Mesenchymal stem cell (in vitro differentiated cells and primary cell): ENCODE measurements around the gene CIB2.

Experiments
- DNase-seq: peaks from one replicate; pipeline ENCODE4 v3.0.0-alpha.2; 2013
- H2AFZ ChIP-seq: one replicate; pipeline ENCODE4 v1.6.1; 2013; ENCODE audit warnings: low read depth, mild to moderate bottlenecking, control low read depth, inconsistent platforms, low read length, moderate library complexity
- H2AK5ac ChIP-seq: 2 replicates; pipeline ENCODE4 v1.6.1; 2013; ENCODE audit warnings: low read length, moderate library complexity, mild to moderate bottlenecking, inconsistent platforms; ENCODE audit not compliant: severe bottlenecking
- H2BK120ac ChIP-seq: one replicate; pipeline ENCODE4 v1.6.1; 2013; ENCODE audit warnings: low read depth, mild to moderate bottlenecking, inconsistent platforms, low read length, moderate library complexity
- H2BK12ac ChIP-seq, 2 experiments: one replicate each; pipeline ENCODE4 v1.6.1; 2013; ENCODE audit warnings: inconsistent platforms in 2 of 2, low read length in 2 of 2, mild to moderate bottlenecking in 2 of 2, moderate library complexity in 2 of 2, control low read depth in 1 of 2
- H2BK15ac ChIP-seq: one replicate; pipeline ENCODE4 v1.6.1; 2013; ENCODE audit warnings: mild to moderate bottlenecking, low read depth, inconsistent platforms; ENCODE audit not compliant: poor library complexity, severe bottlenecking
- H2BK5ac ChIP-seq: 2 replicates; pipeline ENCODE4 v1.6.1; 2013; ENCODE audit warnings: low read depth, mild to moderate bottlenecking, low read length, control low read depth, inconsistent platforms; ENCODE audit not compliant: poor library complexity, severe bottlenecking
- H3K14ac ChIP-seq, 2 experiments: one replicate each; pipeline ENCODE4 v1.6.1; 2013; ENCODE audit warnings: inconsistent platforms in 2 of 2, low read length in 2 of 2, control low read depth in 1 of 2, mild to moderate bottlenecking in 1 of 2, moderate library complexity in 1 of 2
- H3K18ac ChIP-seq, 2 experiments: one replicate each; pipeline ENCODE4 v1.6.1; 2013; ENCODE audit warnings: inconsistent platforms in 2 of 2, low read length in 2 of 2, control low read depth in 1 of 2, low read depth in 1 of 2, mild to moderate bottlenecking in 1 of 2
- H3K23ac ChIP-seq, 2 experiments: one replicate each; pipeline ENCODE4 v1.6.1; 2013; ENCODE audit warnings: inconsistent platforms in 2 of 2, low read length in 2 of 2, mild to moderate bottlenecking in 2 of 2, moderate library complexity in 2 of 2, control low read depth in 1 of 2
- H3K27ac ChIP-seq: 2 replicates; pipeline ENCODE4 v1.5.1; 2013; ENCODE audit warnings: mild to moderate bottlenecking, moderate library complexity, low read length, control low read depth, inconsistent platforms; ENCODE audit not compliant: poor library complexity, severe bottlenecking
- H3K27me3 ChIP-seq, 2 experiments: 2 replicates each; pipeline versions ENCODE4 v1.6.1 to v1.7.0; 2013; ENCODE audit warnings: low read length in 2 of 2, mild to moderate bottlenecking in 2 of 2, moderate library complexity in 2 of 2, control low read depth in 1 of 2, inconsistent platforms in 1 of 2; ENCODE audit not compliant: control insufficient read depth in 1 of 2, insufficient read depth in 1 of 2
- H3K36me3 ChIP-seq, 2 experiments: 2 replicates each; pipeline versions ENCODE4 v1.6.1 to v1.7.0; 2013; ENCODE audit warnings: low read length in 2 of 2, control low read depth in 1 of 2, inconsistent platforms in 1 of 2, low read depth in 1 of 2, mild to moderate bottlenecking in 1 of 2; ENCODE audit not compliant: insufficient read depth in 2 of 2, control insufficient read depth in 1 of 2
- H3K4ac ChIP-seq, 2 experiments: one replicate each; pipeline ENCODE4 v1.6.1; 2013; ENCODE audit warnings: inconsistent platforms in 2 of 2, low read length in 2 of 2, mild to moderate bottlenecking in 2 of 2, moderate library complexity in 2 of 2, control low read depth in 1 of 2, low read depth in 1 of 2
- H3K4me1 ChIP-seq: 2 replicates; pipeline ENCODE4 v1.6.1; 2013; ENCODE audit warnings: low read depth, low read length, control low read depth; ENCODE audit not compliant: control insufficient read depth, insufficient read depth
- H3K4me2 ChIP-seq: 2 replicates; pipeline ENCODE4 v1.6.1; 2013; ENCODE audit warnings: low read length, mild to moderate bottlenecking, inconsistent platforms; ENCODE audit not compliant: poor library complexity, severe bottlenecking
- H3K4me3 ChIP-seq, 2 experiments: 2 replicates each; pipeline versions ENCODE4 v1.5.1 to v1.7.0; 2013; ENCODE audit warnings: low read length in 2 of 2, mild to moderate bottlenecking in 2 of 2, control low read depth in 1 of 2, low read depth in 1 of 2; ENCODE audit not compliant: insufficient read depth in 1 of 2
- H3K79me1 ChIP-seq: replicated peaks from 2 replicates; pipeline ENCODE4 v1.6.1; 2013; ENCODE audit warnings: mild to moderate bottlenecking, control low read depth, low read length, inconsistent platforms; ENCODE audit not compliant: poor library complexity, severe bottlenecking
- H3K9ac ChIP-seq: 2 replicates; pipeline ENCODE4 v1.7.0; 2013; ENCODE audit warnings: mild to moderate bottlenecking, low read length, moderate library complexity
- H3K9me3 ChIP-seq: 2 replicates; pipeline ENCODE4 v1.7.0; 2013; ENCODE audit warnings: mild to moderate bottlenecking, low read length; ENCODE audit not compliant: control insufficient read depth
- H4K8ac ChIP-seq: one replicate; pipeline ENCODE4 v1.6.1; 2013; ENCODE audit warnings: inconsistent platforms, mild to moderate bottlenecking, low read length, moderate library complexity
- H4K91ac ChIP-seq: one replicate; pipeline ENCODE4 v1.6.1; 2013; ENCODE audit warnings: mild to moderate bottlenecking, low read length, inconsistent platforms
- WGBS: methylation state at CpG from one replicate; pipeline ENCODE4 v1.1.7; 2013; ENCODE audit warnings: mixed read lengths; 5-methylcytosine and 5-hydroxymethylcytosine counted together

Gene CIB2

GRCh38 chr15:78146425-78147154 is 15.3 kb upstream of the CIB2 start:
- no peak overlapping the region for H3K18ac ChIP-seq
- no peak overlapping the region for H3K9ac ChIP-seq
- H3K23ac ChIP-seq = no peak overlapping the region
- H4K91ac ChIP-seq = no peak overlapping the region
- H3K27me3 ChIP-seq = no peaks in the 10 kb centered on the region
- no peak overlapping the region for H2BK120ac ChIP-seq
- no peak overlapping the region for H2AFZ ChIP-seq
- no peak overlapping the region for H2AK5ac ChIP-seq
- H2BK15ac ChIP-seq = no peak overlapping the region
- peaks cover 10% of the 10 kb centered on the region for H3K79me1 ChIP-seq
- no peak overlapping the region for H2BK12ac ChIP-seq
- H3K4me3 ChIP-seq = no peak overlapping the region
- no peaks in the 10 kb centered on the region for H3K9me3 ChIP-seq
- peaks cover 5% of the 10 kb centered on the region for H3K4me1 ChIP-seq
- WGBS = 94% methylated on average over 4 of the region's 4 CpGs
- no peak overlapping the region for H4K8ac ChIP-seq
- H3K14ac ChIP-seq = no peak overlapping the region
- no peak overlapping the region for H3K27ac ChIP-seq
- no peak for DNase-seq
- H3K4ac ChIP-seq = no peak overlapping the region
- no peak overlapping the region for H3K4me2 ChIP-seq
- no peak overlapping the region for H2BK5ac ChIP-seq
- H3K36me3 ChIP-seq = no peaks in the 10 kb centered on the region

- no peak overlapping the region for H3K18ac ChIP-seq
- no peak overlapping the region for H2AFZ ChIP-seq
- no peaks in the 10 kb centered on the region for H3K79me1 ChIP-seq
- H3K4me1 ChIP-seq = no peaks in the 10 kb centered on the region
- H3K9ac ChIP-seq = no peak overlapping the region
- no peaks in the 10 kb centered on the region for H3K9me3 ChIP-seq
- H3K4me2 ChIP-seq = no peak overlapping the region
- no peaks in the 10 kb centered on the region for H3K36me3 ChIP-seq
- no peak overlapping the region for H3K14ac ChIP-seq
- 95% methylated on average over 3 of the region's 3 CpGs for whole genome bisulfite sequencing
- no peak overlapping the region for H3K4me3 ChIP-seq
- no peak overlapping the region for H3K23ac ChIP-seq
- no peak overlapping the region for H2BK5ac ChIP-seq
- no peak for DNase-seq
- no peak overlapping the region for H2AK5ac ChIP-seq
- H3K4ac ChIP-seq = no peak overlapping the region
- no peak overlapping the region for H4K8ac ChIP-seq
- H2BK15ac ChIP-seq = no peak overlapping the region
- no peak overlapping the region for H2BK120ac ChIP-seq
- no peaks in the 10 kb centered on the region for H3K27me3 ChIP-seq
- no peak overlapping the region for H2BK12ac ChIP-seq
- no peak overlapping the region for H4K91ac ChIP-seq
- no peak overlapping the region for H3K27ac ChIP-seq
These were observed 11.1 kb upstream of the CIB2 start for GRCh38 chr15:78142332-78142731.

GRCh38 chr15:78140292-78140691 is 9.0 kb upstream of the CIB2 start:
- Histone ChIP-seq H2BK12ac (no peak overlapping the region), H3K23ac (no peak overlapping the region), H3K36me3 (no peaks in the 10 kb centered on the region), H2BK15ac (no peak overlapping the region), H3K9me3 (no peaks in the 10 kb centered on the region), H3K14ac (no peak overlapping the region), H3K18ac (no peak overlapping the region), H2AFZ (no peak overlapping the region), H4K91ac (no peak overlapping the region), H3K27me3 (no peaks in the 10 kb centered on the region), H3K79me1 (no peaks in the 10 kb centered on the region), H4K8ac (no peak overlapping the region), H3K9ac (no peak overlapping the region), H3K4me1 (no peaks in the 10 kb centered on the region), H3K4me3 (no peak overlapping the region), H2BK120ac (no peak overlapping the region), H3K27ac (no peak overlapping the region), H3K4me2 (no peak overlapping the region), H2AK5ac (no peak overlapping the region), H2BK5ac (no peak overlapping the region), H3K4ac (no peak overlapping the region)
- no peak for DNase-seq

- no peak overlapping the region for H3K27ac ChIP-seq
- no peak overlapping the region for H2AFZ ChIP-seq
- no peak overlapping the region for H3K4ac ChIP-seq
- H3K4me1 ChIP-seq = no peaks in the 10 kb centered on the region
- DNase-seq = no peak
- no peak overlapping the region for H4K91ac ChIP-seq
- no peak overlapping the region for H2BK5ac ChIP-seq
- H3K36me3 ChIP-seq = no peaks in the 10 kb centered on the region
- no peak overlapping the region for H3K4me2 ChIP-seq
- WGBS = 100% methylated on average over 4 of the region's 5 CpGs
- no peaks in the 10 kb centered on the region for H3K9me3 ChIP-seq
- no peak overlapping the region for H2BK15ac ChIP-seq
- H3K18ac ChIP-seq = no peak overlapping the region
- no peak overlapping the region for H3K23ac ChIP-seq
- H3K9ac ChIP-seq = no peak overlapping the region
- H3K14ac ChIP-seq = no peak overlapping the region
- no peak overlapping the region for H3K4me3 ChIP-seq
- H3K27me3 ChIP-seq = no peaks in the 10 kb centered on the region
- no peak overlapping the region for H2BK120ac ChIP-seq
- H3K79me1 ChIP-seq = no peaks in the 10 kb centered on the region
- H4K8ac ChIP-seq = no peak overlapping the region
- H2BK12ac ChIP-seq = no peak overlapping the region
- no peak overlapping the region for H2AK5ac ChIP-seq
These were observed 8.3 kb upstream of the CIB2 start for GRCh38 chr15:78139578-78139977.
